VCaP (cell line): ENCODE data around the gene RABEPK.
"Not testable (repeated sequence)": the region's sequence is repeated elsewhere in the genome, so short reads cannot be mapped to it uniquely, and the experiment has no call there.

ENCODE experiments used
- H3K27ac ChIP-seq: fragments of 450-650 bp; 2 replicates; pipeline ENCODE4 v1.5.1; 2017
- CTCF ChIP-seq: fragments of 450-650 bp; conservative IDR thresholded peaks from 2 replicates; pipeline ENCODE4 v1.5.1; 2017; ENCODE audit warnings: mild to moderate bottlenecking, moderate library complexity

The RABEPK gene

GRCh38 chr9:125261501-125262293 is 61.4 kb downstream of the RABEPK start, which contains the start of gene GAPVD1:
Gene GAPVD1, plus strand, starts transcription at chr9:125261826. Its CDS starts 37,096 bp downstream, at chr9:125298922.
- TF ChIP-seq CTCF, result peak; percentile 70
- H3K27ac ChIP-seq, result peak within 1 kb of the TSS; percentile 88

- peak overlapping the region; percentile 88 for H3K27ac ChIP-seq
- TF ChIP-seq CTCF, result no peak
Measured at GRCh38 chr9:125262294-125262991, 62.1 kb downstream of the RABEPK start.

DNA sequence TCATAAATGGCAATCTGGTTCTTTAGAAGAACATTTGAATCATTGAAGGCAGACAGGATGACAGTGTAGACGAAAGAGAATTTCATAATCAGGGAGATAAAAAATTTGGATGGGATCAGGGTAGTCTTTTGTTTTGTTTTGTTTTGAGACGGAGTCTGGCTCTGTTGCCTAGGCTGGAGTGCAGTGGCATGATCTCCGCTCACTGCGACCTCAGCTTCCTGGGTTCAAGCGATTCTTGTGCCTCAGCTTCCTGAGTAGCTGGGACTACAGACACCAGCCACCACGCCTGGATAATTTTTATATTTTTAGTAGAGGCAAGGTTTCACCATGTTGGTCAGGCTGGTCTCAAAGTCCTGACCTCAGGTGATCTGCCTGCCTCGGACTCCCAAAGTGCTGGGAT is 63.7 kb downstream of the RABEPK start:
- not testable (repeated sequence) for H3K27ac ChIP-seq

GRCh38 chr9:125268394-125269013 is 68.2 kb downstream of the RABEPK start:
- TF ChIP-seq CTCF, result no peak
- no peak overlapping the region for H3K27ac ChIP-seq

- H3K27ac ChIP-seq, result no peak overlapping the region
- no peak for TF ChIP-seq CTCF
Measured at GRCh38 chr9:125269014-125269397, 68.7 kb downstream of the RABEPK start.

DNA sequence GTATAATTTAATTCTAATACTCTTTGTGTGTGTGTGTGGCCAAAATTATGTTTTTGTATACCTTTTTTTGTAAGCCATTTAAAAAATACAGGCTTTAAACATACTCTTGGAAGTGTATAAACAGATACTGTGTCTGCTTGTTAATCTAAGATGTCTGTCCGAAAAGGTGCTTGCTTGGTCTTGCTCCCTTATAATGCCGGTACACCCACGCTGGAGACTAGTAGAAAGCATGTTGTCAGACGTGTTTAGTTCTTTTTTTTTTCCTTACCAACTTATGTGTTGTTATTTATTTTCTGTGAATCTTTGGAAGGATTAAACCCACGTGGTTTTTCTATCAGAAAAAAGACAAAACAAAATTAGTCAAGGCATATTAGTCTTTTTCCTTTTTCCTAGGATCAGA is 70.7 kb downstream of the RABEPK start:
- H3K27ac ChIP-seq, result peak overlapping the region; percentile 64
- no peak for TF ChIP-seq CTCF

DNA sequence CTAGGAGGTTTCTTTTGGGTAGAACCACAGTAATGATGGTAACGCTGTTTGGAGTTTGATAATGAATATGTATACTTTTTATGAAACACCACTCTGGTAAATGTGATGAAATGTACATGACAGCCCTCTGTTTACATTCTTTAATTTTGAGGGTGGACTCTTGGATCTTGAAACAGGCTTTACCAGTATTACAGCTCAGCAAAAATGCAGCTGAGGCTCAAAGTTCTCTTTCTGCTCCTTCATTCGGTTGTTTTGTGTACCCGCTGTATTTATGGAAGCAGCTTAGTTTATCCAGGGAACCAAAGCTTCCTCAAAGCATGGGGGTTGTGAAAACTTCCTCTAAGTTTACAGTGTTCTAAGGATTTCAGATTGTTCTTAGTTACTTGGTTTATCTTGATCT is 72.4 kb downstream of the RABEPK start:
- H3K27ac ChIP-seq, result peak overlapping the region; percentile 64
- no peak for TF ChIP-seq CTCF
